ENCODE measurements around the gene DHRS1.

The DHRS1 gene

DNA sequence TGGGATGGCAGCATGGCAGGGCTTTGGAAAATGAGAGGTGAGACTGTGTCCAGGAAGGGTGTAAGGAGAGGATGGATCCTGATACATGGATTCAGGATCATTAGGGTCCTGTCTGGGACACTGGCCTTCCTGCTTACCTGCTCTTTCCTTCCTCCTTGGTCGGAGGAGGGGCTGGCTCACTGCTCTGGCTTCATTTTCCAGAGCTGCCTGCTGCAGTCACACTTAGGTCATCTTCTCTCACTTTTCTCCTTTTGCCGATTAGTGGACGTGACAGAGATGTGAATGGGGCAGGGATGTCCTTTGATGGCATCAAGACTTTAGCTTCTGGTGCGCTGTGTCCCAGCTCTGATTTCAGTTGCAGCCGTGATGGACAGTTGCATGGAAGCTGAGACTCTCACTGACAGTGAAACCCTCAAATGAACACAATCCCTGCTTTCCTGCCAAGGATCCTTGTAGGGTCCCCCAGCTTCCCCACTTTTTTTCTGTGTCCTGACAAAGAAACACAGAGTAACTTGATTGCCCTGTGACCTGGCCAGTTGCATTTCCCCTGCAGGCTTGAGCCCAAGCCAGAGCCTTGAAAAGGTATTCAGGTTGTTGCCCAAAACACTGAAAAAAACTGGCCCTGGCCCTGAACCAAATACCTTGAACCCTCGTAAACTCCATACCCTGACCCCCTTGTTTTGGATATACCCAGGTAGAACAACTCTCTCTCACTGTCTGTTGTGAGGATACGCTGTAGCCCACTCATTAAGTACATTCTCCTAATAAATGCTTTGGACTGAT, 9.0 kb upstream of the DHRS1 start:
- no peak for DNase-seq

DNA sequence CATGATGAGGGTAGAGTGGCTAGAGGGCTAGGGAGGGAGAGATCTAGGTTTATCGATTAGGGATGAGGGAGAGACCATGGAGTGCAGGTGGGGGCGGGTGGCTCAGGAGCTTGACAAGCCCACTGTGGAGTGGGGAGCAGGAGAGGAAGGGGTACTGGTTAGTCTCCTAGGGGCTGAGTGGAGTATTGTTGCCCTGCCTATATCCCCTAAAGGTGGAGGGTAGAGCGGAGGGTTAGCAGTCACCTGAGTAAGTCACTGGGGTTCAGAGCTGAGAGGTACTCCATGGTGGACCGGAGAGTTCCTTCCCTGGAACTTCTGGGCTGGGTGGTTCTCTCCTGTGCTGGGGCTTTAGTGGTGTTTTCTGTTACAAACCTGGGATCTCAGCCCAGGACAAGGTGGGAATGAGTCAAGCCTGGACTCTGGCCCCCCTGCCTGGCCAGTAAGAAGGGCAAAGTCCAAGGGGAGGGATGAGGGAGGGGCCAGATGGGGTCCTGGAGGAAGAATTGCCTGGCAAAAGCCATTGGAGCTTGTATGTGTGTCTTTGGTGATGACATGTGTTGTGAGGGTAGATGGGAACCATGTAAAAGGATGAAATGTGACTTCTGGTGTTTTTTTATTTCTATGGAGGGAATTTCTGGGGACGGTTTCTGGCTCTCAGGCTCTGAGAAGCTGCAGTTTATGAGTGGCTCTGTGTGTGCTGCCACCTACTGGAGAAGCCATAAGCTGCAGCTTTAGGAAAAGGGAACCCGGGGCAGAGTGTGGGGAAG, 8.2 kb upstream of the DHRS1 start, which contains the start of gene CIDEB:
TSS of gene CIDEB (minus strand) at position 403 of the 767 bp plus-strand sequence. CDS start at position 284, 119 bp downstream.
- peak; percentile 54 to 65 for DNase-seq

DNA sequence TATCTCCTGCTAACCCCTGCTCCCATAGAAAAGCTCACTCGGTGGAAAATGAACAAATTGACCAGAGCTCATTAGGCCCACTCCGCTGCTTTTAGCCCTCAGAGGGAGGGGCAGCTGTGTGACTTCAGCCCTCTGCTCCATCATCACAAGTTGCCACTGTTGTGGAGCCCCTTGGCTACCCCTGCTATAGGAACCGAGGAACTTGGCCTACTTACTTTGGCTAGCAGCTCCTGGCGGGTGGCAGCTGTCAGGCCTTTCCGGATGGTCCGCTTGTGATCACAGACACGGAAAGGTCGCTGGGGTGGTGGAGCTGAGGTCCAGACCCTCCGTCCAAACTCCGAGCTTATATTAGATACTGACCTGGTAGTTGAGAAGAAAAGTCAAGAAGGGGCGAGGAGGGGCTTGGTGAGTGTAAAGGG, 7.6 kb upstream of the DHRS1 start:
- no peak for DNase-seq

DNA sequence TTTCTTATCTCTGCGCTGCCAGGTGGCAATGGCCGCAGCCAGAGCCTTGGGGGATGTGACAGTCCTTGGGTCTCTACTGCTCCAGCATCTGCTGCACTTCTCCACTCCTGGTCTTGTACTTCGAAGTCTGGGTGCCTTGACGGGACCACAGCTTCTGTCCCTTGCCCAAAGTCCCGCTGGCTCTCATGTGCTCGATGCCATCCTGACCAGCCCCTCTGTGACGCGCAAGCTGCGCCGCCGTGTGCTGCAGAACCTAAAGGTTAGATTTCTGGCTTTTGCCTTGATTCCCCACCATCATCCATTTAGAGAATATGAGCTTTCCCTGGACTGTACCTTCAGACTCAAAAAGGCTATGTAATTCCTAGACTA, 4.4 kb upstream of the DHRS1 start:
- no peak for DNase-seq

DNA sequence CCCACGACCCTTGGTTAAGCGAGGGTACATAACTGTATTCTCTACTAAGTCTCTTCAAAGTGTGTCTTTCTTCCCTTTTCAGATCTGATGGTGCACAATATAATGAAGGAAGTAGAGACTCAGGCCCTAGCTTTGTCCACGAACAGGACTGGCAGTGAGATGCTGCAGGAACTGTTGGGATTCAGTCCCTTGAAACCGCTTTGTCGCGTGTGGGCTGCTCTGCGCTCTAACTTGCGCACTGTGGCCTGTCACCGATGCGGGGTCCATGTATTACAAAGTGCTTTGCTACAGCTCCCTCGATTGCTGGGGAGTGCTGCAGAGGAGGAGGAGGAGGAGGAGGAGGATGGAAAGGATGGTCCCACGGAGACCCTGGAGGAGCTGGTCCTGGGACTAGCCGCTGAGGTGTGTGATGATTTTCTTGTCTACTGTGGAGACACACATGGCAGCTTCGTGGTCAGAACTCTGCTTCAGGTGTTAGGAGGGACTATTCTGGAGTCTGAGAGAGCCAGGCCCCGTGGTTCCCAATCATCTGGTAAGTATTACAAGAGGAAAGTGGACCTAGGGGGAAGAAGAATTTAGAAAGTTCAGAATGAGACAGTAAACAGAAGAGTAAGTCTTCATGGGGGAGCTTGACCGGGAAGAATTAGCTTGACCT, 873 bp upstream of the DHRS1 start:
- DNase-seq: no peak

DNA sequence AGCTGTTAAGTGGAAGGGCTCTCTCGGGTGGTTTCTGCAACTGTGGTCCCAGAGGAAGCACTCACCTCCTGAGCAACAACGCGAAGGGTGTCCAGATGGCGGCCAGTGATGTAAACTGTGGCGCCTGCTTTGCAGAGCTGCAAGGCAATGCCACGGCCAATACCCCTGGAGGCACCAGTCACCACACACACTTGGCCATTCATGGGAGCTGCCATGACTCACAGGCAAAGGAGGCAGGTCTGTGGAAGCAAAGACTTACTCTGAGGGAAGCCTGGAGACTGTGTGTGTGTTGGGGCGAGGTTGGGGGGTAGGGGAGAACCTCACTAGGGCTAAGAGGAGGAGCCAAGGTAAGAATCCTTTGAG, 707 bp downstream of the DHRS1 start:
- DNase-seq: no peak

DNA sequence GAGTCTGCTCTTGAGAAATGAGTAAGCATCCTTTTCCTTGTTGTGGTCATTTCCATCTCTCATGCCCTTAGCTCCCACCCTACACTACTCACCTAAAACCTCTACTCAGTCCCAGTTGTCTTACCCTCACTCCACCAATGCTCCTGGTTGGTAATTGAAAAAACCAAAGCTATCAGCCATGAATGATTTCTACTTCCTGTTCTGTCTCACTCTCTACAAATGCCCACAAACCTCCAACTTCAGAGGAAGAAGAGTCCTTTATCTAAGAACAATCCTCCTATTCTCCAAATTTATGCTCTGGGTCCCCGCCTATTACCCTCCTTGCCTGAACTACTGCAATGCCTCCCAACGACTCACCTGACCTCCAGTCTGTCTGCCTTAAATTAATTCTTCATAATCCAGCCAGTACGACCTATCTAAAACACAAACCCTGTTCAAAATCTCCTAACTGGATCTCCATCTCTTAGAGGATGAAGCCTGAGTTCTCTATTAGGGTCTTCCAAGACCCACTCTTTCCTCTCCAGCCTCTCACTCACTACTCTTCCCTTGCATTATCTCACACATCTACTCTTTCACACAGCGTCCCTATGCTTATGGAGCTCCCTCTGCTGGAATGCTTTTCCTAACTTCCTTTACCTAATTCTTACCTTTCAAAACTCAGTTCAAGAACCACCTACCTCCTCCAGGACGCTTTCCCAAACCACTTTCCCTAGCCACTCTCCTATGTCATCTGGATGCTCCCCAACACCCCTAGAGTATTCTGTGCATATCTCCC, 2.2 kb downstream of the DHRS1 start:
- no peak for DNase-seq

DNA sequence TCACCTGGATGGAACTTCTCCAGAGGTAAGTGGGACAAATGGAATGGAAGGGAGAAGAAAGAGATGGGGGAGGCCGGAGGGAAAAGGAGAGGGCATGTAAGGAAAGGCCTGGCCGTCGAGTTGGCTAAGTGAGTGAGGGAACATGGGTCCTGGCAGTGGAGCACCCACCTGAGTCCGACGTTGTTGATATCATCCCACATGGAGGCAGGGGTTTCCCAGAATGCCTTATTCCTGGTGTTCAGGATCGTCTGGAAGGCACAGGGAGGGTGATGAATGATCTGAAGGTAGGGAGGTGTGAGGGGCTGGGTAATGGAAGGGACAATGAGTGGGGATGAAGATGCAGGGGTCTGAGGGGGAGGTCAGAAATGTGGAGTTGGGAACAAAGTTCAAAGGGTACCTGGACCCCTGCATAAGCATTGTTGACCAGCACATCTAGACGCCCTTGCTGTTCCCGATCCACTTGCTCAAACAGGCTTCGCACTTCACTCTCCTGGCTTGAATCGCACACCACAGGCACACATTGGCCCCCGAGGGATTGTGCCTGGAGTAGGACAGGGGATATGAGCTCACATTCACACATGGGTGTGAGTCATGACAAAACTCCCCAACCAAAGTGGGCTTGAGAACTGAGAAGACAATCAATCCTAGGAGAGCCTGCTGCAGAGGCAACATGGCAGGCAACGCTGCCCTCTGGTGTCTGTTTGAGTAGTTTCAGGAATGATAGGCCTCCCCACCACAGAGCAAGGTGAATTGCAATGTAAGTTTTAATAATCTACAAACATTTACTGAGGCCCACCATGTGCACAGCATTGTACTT, 3.0 kb downstream of the DHRS1 start:
- DNase-seq: peak; percentile 76 to 77

DNA sequence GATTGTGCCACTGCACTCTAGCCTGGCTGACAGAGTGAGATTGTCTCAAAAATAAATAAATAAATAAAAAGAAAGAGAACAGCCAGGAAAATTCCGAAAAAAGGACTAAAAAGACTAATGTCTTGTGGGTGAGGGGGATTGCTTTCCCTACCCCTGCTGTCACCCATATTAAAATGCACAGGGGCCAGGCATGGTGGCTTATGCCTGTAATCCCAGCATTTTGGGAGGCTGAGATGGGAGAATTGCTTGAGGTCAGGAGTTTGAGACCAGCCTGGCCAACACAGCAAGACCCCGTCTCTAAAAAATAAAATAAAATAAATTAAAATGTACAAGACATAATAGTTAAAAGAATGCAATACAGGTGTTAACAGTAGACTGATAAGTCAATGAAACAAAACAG, 6.1 kb downstream of the DHRS1 start:
- DNase-seq: no peak

DNA sequence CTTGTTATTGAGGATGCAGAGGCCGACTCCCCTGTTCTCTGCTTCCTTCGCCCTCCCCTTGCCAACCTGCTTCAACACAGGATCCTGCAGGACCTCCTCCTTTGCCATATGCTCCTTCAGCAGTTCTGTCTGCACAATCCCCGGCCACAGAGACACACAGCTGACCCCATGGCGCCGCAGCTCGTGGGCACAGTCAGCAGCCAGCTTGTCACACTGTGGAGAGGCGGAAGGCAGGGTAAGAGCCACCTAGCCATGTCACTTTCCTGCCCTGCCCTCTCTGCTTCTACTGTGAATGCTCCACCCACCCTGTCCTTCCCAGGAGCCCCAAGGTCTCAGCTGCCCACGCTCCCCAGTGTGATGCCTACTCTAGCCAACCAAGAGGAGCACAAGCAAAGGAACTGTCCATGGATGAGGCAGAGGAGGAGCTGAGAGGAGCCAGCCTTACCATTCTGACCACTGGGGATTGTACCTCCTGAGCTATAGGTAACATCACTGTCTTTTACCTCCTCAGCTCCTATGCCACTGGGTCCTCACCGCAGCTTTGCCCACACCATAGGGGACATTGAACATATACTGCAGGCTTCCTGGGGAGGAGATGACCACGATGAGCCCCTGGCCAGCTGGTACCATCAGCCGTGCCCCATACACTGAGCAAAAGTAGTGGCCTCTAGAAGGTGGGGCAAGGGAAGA, 7.3 kb downstream of the DHRS1 start:
- no peak for DNase-seq

DNA sequence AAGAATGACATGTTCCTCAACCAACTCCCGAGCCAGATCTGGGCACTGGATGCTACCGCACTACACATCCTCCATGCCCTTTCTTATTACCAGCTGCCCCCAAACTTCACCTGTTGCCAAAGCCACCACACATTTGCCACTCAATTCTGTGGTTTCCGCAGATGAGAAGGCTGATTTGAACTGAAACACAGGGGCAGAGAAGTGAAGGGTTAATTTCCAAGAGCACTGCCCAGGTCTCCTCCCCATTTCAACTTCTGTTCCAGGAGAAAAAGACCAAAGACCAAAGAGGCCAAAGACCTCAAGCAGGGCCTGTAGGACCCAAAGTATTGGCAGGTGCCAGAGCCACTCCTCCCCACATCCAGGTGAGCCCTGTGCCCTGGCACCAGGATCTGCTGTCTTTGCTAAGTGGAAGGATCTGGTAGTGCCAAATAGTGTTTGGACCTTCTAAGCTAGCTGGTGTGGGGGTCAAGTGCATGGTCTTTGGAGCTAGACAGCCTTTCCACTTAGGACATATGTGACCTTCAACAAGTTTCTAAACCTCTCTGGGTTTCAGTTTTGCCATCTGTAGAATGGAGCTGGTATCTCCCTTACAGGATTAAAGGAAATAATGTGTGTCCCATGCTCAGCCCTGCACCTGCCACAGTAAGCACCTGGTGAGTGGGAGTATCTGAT, 8.0 kb downstream of the DHRS1 start:
- DNase-seq: no peak

DNA sequence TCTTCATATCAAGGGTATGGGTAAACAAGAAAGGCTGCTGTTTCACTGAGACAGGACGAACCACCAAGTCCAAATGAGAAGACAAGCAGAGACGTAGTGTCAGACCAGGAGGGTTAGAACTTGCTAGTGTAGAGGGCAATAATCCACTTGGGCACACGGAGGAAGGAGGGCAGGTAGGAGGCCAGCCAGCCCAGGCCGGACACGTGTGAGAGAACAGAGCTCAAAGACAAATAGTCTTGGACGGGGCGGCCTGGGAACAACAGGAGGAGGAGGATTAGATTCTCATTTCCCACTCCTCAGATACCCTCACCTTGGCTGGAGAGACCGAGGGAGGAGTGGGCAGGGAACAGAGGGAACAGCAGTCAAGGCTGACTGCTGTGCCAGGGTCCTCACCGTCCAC, 8.8 kb downstream of the DHRS1 start:
- no peak for DNase-seq

DNA sequence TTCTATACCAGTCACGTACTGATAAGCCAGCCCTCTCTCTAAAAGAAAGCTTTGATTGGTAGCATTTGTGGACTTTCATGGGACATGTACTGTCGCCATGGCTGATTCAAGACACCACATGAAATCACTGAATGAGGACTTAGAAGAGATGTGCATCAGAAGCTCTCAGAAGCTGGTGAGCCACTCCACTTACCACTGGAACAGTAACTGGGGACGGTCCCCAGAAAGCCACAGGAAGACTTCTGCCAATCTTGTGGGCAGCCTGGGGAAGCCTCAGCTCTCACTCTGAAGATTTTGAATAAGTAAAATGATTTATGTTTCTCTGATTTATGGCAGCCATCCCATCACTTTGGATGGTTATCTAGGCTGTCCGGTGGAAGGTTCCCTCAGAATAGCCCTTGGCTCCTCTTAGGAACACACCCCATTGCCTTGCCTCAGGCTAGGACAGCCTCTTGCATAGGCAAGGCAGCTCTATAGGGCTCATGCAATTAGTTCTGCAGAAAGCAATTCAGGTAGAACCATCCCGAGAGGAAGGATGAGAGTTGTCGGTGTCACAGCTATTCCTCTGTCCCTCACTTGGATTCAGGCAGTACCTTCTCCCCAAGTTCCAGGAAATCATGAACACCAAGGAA, 9.8 kb downstream of the DHRS1 start:
- no peak for DNase-seq

DNA sequence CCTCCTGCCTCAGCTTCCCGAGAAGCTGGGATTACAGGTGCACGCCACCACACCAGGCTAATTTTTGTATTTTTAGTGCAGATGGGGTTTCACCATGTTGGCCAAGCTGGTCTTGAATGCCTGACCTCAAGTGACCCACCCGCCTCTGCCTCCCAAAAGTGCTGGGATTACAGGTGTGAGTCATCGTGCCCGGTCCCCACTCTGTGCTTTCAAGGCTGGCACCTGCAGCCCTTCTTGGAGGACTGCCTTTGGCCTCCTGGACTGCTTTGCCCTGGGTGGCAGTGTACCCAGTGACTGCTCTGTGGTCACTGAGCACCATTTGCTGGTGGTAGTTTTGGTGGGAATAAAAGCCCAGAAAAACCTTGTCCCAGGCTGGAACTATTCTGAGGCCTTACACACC, 12.6 kb downstream of the DHRS1 start:
- no peak for DNase-seq

DNA sequence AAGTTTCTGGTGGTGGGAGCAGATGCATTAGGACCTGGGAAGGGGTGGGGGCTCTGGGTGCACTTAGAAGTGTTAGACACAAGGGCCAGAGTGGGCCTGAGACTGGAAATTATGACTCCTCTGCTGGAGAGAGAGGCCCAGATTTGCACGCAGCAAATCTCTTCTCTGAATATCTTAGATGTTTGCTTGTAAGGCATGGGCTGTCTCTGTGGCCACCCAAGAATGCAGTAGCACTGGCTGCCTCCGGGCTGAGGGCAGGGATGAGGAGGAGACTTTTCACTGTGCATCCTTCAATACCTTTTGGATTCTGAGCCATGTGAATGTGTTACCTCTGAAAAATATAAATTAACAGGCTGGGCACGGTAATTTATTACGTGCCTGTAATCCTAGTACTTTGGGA, 14.2 kb downstream of the DHRS1 start:
- DNase-seq: no peak

DNA sequence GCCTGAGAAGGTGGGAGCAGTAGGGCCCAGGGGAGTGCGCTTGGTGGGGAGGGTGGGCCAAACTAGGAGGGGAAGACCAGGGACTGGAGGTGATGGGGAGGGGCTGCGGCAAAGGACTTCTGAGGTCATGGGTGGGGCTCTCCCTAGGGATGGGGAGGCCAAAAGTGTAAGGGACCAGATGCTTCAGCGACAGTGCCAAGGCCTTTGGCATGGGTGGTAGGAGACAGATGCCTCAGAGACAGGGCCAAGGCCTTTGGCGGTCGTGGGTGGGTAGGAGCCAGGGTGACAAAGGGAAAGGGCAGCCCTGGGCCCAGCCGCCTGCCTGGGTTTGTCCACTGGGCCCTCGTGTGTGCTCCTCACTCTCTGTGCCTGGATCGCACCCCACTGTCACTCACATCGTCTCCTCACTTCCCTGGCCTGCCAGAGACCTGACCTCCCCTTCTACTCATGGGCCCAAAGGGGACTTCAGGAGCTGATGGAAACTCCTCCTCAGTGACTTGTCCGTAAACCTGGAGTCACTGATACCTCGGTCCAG, 15.0 kb downstream of the DHRS1 start:
- DNase-seq: no peak

DNA sequence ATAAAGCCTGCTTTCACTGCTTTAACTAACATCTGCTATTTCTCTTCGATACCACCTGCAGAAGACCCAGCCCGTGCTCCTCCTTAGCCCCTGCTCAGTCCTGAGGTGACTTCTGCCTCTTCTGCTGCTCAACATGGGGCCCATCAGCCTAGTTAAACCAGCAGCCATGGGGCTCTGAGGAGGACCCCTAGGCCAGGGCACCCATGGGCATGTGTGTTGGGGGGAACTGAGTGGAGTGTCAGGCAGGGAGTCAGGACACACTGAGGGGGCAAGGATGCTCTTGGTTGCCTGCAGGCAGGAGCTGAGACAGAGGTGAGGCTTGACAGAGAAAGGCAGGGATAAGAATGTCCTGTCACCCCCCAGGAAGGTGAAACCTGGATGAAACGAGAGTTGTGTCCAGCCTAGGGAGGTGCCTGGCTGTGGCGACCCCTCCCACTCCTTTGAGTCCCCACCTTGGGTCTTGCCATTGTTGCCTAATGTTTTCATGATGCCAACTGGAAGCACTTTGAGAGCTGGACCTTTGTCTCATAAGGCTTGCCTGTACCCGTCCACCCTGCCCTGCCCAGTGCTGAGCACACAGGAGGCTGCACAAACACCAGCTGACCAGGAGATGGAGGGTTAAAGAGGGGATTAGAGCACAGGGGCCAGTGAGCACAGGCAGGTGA, 15.7 kb downstream of the DHRS1 start:
- DNase-seq: no peak

DNA sequence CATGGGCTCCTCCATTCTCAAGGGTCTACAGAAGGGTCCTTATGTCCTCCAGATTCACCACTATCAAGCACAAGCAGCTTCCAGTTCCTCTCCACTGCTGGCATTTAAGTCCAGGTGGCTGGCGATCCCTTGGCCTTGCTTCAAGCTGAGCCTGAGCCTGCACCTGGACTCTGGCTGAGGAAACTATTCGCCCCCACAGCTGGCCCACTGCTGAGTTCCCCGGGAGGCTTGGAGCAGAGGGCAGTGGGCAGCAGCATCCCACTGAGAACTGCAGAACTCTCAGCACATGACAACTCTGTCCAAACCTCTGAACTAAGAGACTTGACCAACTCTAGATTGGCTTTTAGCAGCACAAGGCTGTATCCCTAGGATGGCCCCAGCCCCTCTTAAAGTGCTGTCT, 16.8 kb downstream of the DHRS1 start:
- no peak for DNase-seq

DNA sequence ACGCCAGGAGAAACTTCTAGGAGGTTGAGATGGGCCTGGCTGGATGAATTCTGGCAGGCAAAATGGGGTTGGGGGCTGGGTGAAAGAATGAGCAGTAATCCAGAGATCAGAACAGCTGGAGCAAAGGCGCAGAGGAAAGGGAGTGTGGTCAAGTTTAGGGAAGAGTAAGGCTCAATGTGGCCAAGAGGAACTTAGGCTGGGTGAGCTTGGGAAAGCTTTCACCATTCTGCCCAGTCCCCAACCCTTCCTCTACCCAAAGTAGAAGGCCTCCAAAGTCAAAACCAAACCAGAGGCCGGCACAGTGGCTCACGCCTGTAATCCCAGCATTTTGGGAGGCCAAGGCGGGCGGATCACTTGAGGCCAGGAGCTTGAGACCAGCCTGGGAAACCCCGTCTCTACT, 17.9 kb downstream of the DHRS1 start:
- no peak for DNase-seq
